ENCODE results near the gene ITGB3.

ITGB3 gene

GRCh38 chr17:47253541-47254402 is at the start of gene ITGB3:
ITGB3 (plus strand) TSS chr17:47253827; CDS start chr17:47253862, 35 bp downstream.
- no peak for DNase-seq (ENCODE audit: low read depth)
- TF ChIP-seq CTCF (IDR thresholded peaks at IDR 0.05; ENCODE audit: control insufficient read depth, extremely low read depth, insufficient read depth) = peak; percentile 59
- peak within 1 kb of the TSS; percentile 48 for H3K4me3 ChIP-seq (ENCODE audit: low read depth, low read length)

GRCh38 chr17:47203984-47204721 is 49.5 kb upstream of the ITGB3 start:
- TF ChIP-seq CTCF (IDR thresholded peaks at IDR 0.05; ENCODE audit: control insufficient read depth, extremely low read depth, insufficient read depth) = no peak
- no peak overlapping the region for H3K4me3 ChIP-seq (ENCODE audit: low read depth, low read length)
- DNase-seq (ENCODE audit: low read depth) = no peak

GRCh38 chr17:47204722-47205418 is 48.8 kb upstream of the ITGB3 start:
- H3K4me3 ChIP-seq (ENCODE audit: low read depth, low read length) = no peak overlapping the region
- TF ChIP-seq CTCF (IDR thresholded peaks at IDR 0.05; ENCODE audit: control insufficient read depth, extremely low read depth, insufficient read depth) = no peak
- DNase-seq (ENCODE audit: low read depth) = no peak

- DNase-seq (ENCODE audit: low read depth) = no peak
- H3K4me3 ChIP-seq (ENCODE audit: low read depth, low read length) = no peak overlapping the region
- TF ChIP-seq CTCF (IDR thresholded peaks at IDR 0.05; ENCODE audit: control insufficient read depth, extremely low read depth, insufficient read depth) = no peak
These were observed 48.1 kb upstream of the ITGB3 start for GRCh38 chr17:47205419-47205963.

GRCh38 chr17:47207143-47208067 is 46.2 kb upstream of the ITGB3 start:
- no peak for TF ChIP-seq CTCF (IDR thresholded peaks at IDR 0.05; ENCODE audit: control insufficient read depth, extremely low read depth, insufficient read depth)
- no peak for DNase-seq (ENCODE audit: low read depth)
- H3K4me3 ChIP-seq (ENCODE audit: low read depth, low read length) = no peak overlapping the region
